Germinal center (tissue), 1 donor: Measurements from ENCODE around the gene RPS6KB2.
"Not testable (repeated sequence)": the region's sequence is repeated elsewhere in the genome, so short reads cannot be mapped to it uniquely, and the experiment has no call there.

Source experiments
- DNase-seq: peaks from one replicate; pipeline ENCODE4 v3.0.0; 2012; ENCODE audit warnings: mixed read lengths, low spot score

Gene RPS6KB2

DNA sequence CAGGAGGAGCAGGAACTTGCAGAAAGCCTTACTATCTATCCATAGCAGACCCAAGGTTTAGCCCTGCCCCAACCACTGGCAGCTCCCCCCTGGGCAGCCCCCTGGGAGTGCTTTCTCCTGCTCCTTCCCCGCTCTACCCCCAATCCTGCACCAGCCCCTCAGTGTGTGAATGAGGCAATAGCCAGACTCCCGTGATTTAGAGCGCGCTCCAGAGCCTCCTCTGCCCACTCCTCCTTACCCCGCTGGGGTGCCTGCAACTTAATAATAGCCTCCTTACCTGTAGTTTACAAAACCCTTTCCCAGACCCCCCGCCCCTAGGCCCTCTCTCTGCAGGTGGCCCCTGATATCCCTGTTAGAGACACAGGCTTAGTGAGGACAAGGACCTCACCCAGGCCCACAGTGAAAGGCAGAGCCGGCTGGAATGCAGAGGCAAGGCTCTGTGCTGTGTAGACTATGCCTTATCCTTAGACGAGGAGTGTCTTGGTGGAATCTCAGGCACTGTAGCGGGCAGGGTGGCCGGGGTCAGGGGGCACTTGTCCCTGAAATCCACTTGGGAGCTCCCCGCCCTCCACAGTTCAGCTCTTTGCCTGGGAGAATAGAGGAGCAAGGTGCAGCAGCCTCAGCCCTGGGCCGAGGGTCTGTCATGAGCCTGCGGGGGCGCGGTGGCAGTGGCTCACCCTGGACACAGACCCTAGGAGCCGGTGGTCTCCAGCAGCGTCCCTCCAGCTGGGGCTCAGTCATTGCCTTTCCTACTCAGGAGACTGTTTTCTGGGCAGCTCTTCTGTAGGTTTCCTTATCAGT, 17.1 kb upstream of the RPS6KB2 start:
- DNase-seq: no peak

GRCh38 chr11:67411785-67412152, 16.5 kb upstream of the RPS6KB2 start:
- no peak for DNase-seq

GRCh38 chr11:67412495-67413179, 15.7 kb upstream of the RPS6KB2 start:
- no peak for DNase-seq

GRCh38 chr11:67413266-67413849, 14.9 kb upstream of the RPS6KB2 start:
- DNase-seq: no peak

DNA sequence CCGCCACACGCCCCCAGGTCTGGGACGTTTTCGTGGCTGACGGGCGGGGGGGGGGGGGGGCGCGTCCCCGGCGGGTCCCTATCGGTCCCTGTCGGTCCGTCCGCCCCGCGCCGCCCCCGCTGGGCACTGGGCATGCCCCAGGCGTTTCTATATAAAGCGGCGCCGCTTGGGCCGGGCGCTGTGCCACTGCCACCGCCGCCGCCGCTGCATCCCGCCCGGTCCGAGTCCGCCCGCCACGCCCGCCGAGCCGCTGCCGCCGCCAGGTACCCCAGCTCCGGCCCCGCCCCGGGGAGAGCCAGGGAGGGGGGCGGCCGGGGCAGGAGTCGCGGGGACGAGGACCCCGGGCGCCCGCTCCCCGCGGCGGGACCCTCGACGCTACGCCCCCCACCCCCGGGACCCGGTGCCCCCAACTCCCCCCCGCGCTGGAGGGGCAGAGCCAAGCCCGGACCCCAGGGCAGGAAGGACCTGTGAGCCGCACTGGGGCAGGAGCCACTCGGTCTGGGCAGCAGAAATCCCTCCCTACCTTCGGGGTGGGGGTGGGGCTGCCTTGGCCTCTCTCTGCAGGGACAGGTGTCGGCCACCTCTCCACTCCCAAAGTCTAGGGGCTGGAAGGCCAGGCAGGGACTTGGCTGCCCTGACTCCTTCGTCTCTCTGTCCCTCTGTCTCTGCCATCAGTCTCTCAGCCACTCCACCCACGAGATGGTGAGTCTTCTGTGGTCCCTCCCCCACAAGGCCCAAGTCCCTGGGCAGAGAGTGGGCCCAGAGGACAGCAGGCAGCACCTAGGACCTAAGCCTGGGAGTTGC, 12.6 kb upstream of the RPS6KB2 start, which contains the start of gene CARNS1:
CARNS1 (plus strand) TSS at position 178 of the 804 bp plus-strand sequence; CDS start at position 700, 522 bp downstream.
- DNase-seq: no peak

GRCh38 chr11:67416416-67417335, 11.6 kb upstream of the RPS6KB2 start:
- DNase-seq: no peak

DNA sequence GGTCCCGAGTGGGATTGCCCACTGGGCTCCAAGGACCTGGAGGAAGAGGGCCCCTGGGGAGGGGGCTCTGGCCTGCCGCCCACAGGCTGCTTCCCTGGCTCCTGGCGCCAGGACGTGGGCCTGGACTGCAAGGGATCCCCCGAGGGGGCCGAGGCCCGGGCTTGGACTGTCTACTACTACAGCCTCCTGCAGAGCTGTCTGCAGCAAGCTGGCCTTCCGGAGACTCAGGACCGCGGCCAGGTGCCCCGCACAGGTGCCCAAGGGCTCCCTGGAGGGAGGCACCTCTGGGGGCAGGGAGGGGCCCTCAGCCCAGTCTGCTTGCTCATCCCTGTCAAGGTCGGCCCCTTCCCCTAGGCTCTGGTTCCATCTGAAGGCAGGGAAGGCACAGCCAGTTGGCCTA, 10.9 kb upstream of the RPS6KB2 start:
- DNase-seq: no peak

DNA sequence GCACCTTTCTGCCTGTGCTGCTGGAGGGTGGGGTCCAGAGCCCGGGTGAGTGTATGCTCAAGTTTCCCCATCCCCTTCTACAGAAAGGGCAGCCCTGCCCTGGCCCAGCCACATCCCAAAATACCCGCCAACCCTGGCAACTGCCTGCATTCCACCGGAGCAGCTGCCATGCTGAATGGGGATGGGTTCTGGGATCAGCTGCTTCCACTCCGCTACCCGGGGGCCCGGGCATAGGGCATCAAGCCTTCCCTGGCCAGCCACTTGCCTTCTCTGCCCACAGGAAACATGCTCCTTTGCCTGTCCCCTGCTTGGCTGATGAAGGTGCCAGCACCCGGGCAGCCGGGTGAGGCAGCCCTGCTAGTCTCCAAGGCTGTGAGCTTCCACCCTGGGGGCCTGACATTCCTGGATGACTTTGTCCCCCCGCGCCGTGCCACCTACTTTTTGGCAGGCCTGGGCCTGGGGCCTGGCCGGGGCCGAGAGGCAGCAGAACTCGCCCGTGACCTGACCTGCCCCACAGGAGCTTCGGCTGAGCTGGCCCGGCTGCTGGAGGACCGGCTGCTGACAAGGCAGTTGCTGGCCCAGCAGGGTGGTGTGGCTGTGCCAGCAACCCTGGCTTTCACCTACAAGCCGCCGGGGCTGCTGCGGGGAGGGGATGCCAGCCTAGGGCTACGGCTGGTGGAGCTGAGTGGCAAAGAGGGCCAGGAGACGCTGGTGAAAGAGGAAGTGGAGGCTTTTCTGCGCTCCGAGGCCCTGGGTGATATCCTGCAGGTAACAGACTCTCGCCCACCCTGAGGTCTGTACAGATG, 9.6 kb upstream of the RPS6KB2 start:
- peak; percentile 76 for DNase-seq

DNA sequence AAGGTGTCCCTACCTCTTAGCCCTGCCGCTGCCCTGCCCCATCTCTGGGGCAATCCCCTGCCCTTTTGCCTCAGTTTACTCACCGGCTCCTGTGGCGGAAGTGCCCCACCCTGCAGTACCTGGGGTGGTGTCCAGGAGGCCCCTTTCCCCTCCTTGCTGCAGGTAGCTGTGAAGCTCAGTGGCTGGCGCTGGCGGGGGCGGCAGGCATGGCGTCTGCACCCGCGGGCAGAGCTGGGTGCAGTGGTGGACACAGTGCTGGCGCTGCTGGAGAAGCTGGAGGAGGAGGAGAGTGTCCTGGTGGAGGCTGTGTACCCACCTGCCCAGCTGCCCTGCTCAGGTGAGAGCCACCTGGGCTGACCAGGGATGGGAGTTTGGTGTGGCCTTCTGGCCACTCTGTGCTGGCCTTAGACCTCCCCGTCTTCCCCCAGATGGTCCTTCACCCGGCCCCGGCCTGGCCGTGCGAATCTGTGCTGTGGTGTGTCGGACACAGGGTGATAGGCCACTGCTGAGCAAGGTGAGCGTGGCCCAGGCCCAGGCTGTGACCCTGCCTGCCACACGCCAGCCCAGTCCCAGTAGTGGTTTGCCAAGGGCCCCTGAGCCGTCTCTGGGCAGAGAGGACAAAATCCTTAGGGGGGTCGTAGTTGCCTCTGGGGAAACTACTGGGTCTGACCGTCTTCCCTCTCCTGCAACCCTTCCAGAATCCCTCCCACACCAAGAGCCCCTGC, 8.8 kb upstream of the RPS6KB2 start:
- no peak for DNase-seq

DNA sequence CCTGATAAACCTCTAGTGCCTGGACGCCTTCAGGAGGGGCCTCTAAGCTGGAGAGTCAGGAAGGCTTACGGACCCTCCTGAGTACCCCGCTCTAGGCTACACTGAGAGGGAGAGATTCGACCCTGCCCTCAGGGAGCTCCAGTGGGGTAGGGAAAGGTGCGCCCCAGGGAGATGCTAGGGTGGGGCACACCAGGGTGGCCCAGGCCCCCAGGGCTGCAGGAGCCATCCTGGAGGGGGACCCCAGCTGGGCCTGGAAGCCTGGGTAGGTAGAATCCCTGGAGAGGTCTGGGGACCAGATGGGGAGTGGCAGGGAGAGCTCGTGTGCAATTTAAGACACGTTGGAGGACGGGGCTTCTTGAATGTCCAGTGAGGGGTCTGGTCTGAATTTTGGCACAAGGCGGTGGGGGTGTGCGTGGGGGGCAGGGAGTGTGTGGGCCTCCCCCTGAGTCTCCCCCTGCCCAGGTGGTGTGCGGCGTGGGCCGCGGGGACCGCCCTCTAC, 8.1 kb upstream of the RPS6KB2 start:
- no peak for DNase-seq

DNA sequence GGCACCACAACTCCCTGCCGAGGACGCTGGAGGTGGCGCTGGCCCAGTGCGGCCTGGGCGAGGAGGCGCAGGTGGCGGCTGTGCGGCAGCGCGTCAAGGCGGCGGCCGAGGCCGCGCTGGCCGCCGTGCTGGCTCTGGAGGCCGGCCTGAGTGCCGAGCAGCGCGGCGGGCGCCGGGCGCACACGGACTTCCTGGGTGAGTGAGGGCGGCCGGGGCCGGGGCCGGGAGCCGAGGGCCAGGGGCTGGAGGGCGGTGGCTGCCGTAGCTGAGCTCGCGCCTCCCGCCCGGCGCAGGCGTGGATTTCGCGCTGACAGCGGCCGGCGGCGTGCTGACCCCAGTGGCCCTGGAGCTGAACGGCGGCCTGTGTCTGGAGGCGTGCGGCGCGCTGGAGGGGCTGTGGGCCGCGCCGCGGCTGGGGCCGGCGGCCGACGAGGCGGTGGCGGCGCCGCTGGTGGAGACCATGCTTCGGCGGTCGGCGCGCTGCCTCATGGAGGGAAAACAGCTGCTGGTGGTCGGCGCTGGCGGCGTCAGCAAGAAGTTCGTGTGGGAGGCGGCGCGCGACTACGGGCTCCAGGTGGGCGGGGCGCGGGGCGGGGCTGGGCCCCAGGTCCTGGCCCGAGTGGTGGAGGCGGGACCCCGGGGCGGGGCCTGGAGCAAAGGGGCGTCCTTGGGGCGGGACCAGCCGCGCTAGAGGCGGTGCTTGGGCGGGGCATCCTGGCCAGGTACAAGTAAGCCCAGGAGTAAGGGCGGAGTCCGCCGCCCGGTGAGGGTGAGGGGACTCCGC, 7.5 kb upstream of the RPS6KB2 start:
- peak; percentile 99 for DNase-seq

GRCh38 chr11:67421430-67422031, 6.8 kb upstream of the RPS6KB2 start:
- DNase-seq: no peak

GRCh38 chr11:67422891-67423290, 5.4 kb upstream of the RPS6KB2 start:
- no peak for DNase-seq

GRCh38 chr11:67423466-67423865, 4.8 kb upstream of the RPS6KB2 start:
- DNase-seq: no peak

- DNase-seq: no peak
Measured at GRCh38 chr11:67423891-67424613, 4.2 kb upstream of the RPS6KB2 start.

- not testable (repeated sequence) for DNase-seq
Measured at GRCh38 chr11:67427364-67427859, 882 bp upstream of the RPS6KB2 start.

DNA sequence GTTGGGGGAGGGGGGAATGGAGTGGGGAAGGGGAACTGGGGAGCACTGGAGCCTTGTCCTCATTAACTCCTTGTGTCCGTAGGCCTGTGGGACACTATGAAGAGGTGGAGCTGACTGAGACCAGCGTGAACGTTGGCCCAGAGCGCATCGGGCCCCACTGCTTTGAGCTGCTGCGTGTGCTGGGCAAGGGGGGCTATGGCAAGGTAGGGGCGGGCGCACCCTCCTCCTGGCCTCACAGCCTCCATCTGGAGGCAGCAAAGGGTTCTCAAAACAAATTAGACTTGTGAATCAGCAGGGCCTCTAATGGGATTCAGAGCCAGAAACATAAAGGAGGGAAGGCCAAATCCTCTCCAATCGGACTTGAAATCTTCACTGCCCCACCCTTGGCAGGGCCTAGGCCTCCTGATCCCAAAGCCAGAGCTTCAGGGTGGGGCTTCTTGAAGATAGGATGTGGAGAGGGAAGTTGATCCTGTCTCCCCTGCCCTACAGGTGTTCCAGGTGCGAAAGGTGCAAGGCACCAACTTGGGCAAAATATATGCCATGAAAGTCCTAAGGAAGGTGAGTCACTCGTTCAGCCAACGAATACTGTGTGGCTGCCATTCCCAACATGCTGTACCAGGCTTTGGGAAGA, 859 bp downstream of the RPS6KB2 start:
- DNase-seq: no peak
